NCI-H82 (cell line): ENCODE measurements around the gene MAGI1.
A peak's percentile ranks its signal among the peaks of the same experiment; 100 is the strongest.

Source experiments
- DNase-seq: peaks from one replicate; lab custom pipeline; 2025; lab: John Stamatoyannopoulos, UW

MAGI1 gene

DNA sequence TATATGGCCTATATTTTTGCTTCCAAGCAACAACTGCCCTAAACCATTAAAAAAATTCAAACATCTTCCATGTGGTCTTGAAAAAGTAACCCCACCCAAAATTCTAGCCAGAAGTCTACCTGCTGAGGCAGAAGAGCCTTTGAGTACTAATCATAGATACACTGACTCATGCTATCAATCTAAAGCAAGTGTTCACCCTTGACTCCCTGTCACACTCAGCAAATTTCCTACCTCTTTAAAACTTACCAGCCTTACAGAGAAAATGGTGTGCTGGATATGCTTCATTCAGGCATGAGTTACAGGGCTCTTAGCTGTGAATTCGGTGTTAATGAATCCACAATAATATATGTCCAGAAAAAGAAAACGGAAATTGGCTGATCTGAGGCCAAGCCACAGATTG, 373.8 kb downstream of the MAGI1 start:
- DNase-seq: no peak

DNA sequence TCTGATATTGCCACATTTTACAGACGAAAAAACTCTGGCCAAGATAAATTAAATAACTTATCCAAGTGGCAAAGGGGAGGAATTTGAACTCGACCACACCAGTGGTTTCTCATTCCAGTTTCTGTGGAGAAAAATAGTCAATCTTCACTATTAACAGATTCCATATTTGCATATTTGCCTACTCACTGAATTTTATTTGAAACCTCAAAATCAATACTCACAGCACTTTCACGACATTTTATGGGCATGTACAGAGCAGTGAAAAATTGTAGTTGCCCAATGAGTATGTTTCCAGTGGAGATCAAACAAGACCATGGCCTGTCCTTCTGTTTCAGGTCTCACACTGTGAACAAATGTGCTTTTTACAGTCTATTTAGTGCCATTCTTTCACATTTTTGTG, 374.3 kb downstream of the MAGI1 start:
- no peak for DNase-seq

DNA sequence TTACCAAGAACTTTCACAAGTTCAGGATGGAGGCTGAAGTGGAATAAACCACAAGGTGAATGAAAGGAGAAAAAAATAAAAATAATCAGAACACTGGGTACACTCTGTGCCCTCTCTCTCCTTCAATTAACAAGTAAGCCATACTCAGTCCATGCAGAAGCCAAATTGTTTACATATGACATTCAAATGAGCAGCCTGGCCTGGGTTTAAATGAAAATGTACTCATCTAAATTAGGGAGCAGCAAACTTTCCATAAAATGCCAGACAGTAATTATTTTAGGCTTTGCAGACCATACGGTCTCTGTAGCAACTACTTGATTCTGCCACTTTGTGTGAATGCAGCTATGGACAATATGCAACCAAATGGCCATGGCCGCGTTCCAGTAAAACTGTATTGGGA, 376.6 kb downstream of the MAGI1 start:
- DNase-seq: no peak

DNA sequence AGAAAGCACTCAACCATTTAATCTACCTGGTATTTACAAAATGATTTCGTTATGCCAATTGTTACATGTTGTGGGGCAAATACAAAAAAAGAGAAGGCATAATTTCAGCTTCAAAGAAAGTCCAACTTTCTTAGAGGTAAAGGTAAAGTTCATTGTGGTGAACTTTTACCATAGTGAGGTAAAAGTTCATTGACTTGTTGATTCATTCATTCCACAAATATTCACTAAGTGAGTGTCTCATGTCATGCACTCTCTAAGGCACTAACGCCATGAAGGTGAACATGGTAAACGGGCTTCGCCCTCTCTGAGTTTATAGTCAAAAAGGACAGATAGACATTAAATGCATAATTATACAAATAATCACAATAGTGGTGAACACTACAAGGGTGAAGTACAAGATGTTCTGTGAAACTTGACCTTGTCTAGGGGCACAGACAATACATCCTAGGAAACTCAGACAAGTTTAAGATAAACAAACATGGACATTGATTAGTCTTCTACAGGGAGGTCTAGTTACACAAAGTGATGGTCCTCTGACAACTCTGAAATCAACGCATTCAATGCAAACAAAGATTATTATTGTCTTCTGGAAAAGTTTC, 378.6 kb downstream of the MAGI1 start:
- no peak for DNase-seq

DNA sequence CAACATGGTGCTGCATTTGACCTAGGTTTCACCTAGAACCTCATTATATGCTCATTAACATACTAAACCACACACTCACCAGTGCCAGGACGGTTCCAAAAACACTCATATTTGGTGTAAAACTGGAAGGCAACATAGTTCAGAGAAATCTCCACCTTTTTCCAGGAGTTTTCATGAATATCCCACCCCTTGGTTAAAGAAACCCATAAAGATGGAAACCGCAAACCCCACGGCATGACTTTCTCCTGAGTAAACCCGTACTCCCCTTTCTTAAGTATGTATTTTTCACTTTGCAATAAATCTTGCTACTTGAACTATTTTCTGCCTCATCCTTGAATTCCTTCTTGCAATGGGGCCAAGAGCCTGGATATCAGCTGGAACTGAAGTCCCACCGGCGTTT, 379.3 kb downstream of the MAGI1 start:
- no peak for DNase-seq

DNA sequence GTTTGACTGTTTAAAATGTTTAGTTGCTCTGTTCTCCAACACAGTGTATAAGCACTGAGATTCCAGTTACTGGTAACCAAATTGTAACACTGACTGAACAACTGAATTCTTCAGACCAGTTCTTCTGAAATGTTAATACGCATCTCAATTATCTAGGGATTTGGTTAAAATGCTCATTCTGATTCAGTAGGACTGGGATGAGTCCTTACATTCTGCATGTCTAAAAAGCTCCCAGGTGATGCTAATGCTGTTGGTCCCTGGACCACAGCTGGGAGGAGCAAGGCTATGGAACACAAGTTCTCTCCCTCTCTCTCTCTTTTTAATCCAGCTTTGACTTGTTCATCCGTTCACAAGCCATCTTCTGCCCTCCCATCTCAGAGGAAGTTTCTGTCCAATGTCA, 380.3 kb downstream of the MAGI1 start:
- no peak for DNase-seq

DNA sequence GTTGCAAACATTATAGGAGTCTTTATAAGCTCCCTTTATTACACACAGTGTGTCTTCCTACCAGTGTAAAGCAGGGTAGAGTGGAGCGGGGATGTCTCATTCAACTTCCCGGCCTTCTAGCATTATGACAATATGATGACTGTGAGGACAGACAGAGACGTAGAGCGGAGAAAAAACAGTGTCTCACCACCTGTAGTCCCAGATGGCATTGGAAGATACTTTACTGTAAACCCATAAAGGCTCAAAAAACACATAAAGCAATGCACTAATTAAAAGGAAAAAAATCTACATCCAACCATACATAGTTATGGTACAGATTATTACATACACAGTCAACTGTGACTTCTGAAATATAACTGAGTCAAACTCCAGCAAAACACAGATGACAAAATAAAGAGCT, 383.7 kb downstream of the MAGI1 start:
- DNase-seq: no peak

DNA sequence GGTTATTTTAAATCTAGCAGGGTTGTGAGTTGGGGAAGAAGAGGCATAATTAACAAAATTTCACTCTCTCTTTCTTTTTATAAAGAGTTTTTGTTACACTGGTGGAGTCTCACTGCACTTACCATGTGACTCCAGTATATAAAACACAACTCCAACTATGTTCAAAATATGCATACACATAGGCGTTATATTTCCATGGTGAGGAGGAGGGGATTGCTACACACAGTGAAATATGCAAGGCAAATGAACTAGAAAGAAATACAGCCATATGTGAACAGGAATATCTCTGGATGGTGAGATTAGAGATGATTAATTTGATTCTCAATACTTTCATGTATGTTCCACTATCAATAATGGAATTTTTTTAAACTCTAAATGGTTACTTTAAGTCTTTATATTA, 385.0 kb downstream of the MAGI1 start:
- no peak for DNase-seq

DNA sequence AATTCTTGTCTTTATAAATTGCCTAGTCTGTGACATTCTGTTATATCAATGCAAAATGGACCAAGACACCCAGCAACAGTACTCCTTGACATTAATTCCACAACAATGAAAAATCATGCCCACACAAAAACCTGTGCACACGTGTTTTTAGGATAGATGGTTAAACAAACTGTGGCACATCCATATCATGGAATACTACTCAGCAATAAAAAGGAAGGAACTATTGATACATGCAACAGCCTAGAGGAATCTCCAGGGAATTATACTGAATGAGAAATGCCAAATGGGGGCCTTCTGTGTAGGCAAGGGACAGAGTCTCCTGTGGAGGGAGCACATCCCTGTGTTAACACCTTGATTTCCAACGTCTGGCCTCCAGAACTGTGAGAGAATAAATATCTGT, 388.5 kb downstream of the MAGI1 start:
- no peak for DNase-seq

DNA sequence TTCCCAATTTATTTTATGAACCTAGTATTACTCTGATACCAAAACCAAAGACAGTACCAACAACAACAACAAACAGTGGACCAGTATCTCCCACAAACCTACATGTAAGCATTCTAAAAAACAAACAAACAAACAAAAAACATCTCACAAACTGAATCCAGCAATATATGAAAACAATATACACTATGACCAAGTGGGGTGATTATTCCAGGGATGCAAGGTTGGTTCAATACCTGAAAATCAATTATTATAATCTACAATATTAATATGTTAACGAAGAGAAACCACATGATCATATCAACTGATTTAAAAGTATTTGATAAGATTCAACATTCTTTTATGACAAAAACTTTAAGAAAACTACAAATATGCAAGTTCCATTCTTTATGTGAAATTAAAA, 391.3 kb downstream of the MAGI1 start:
- no peak for DNase-seq

DNA sequence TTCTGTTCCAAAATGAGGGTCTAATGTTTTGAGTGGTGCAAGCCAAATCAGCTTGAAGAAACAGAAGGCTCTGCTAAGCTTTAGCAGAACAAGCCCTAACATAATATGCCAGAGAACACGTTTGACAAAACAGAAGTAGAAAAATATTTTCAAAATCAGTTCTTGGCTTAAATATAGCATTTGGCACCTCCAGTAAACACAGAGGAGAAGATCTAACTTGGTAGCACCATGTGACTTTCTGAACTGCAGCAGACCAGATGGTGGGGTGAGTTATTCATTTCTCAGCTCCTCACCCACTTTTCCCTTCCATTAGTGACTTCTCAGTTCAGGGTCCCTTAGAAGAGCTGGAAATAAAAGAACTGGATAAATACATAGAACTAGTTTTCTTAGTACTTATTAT, 395.8 kb downstream of the MAGI1 start:
- no peak for DNase-seq

DNA sequence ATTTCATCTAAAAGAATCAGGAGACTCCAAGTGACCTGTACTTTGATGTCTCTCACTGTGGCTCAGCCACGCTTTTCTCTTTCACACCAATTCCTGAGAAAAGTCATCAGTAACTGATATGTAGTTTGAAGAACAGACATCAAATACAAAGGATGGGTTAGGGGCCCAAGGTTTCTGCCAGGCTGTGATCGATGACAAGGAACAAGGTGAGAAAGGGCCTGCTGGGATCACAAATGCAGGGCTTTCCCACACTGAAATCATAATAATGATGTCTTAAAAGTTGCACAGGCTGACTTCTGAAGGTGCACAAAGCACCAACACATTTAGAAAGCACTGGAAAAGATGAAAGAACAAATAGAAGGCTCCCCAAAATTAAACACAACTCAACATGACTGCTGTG, 396.9 kb downstream of the MAGI1 start:
- DNase-seq: no peak

DNA sequence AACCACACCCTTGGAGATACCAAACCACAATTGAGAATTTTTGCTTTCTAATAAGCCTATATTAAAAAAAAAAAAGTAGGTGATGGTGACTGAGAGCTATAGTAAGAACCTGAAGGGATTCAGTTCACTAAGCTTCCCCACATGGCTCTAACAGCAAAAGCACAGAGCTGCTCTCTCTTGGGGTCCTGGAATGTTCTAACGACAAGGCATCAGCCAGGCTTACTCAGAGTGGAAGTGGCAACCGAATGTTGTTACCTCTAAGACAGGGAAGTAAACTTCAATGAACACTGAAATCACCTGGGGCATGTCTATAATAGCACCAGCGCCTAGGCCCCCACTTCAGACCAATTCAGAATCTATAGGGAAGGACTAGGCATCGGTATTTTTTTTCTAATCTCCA, 397.7 kb downstream of the MAGI1 start:
- peak; percentile 32 for DNase-seq

DNA sequence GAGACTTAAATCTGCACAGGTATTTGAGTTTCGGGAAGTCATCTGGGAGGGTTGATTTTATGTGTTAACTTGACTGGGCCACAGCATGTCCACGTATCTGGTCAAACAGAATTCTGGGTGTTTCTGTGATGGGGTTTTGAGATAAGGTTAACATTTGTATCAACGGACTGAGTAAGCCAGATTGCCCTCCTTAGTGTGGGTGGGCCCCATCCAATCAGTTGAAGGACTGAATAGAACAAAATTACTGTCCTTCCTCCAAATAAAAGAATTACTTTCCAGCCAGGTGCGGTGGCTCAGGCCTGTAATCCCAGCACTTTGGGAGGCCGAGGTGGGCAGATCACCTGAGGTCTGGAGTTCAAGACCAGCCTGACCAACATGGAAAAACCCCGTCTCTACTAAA, 399.3 kb downstream of the MAGI1 start:
- no peak for DNase-seq

DNA sequence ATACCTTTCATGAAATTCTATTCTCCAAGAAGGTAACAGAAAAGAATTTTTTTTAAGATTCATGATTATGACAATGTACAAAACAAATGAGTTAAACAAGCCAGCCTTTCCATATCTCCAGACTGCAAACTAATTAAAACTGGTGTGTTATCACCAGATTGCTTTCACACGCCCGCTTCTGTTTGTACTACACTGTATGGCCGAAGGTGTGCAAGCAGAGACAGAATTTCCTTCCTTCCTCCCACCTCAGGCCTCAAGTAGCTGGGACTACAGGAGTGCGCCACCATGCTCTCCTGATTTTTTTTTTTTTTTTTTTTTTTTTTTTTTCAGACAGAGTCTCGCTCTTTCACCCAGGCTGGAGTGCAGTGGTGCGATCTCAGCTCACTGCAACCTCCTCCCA, 400.4 kb downstream of the MAGI1 start:
- DNase-seq: no peak

DNA sequence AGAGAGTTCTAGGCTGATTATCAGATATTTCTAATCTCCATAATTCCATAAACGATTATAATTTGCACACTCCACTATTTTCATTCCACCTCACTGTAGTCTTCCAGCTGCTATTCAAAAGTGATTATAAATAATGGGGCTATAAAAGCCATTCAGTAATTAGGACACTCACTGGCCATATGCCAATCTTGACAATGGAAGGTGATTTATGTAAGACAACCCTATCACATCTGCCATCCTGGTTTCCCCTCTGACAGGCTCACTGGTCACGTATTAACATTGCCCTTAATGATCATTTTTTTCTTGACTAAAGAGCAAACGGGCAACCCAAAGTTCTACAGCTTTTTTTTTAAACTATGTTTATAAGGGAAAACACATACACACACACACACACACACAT, 402.4 kb downstream of the MAGI1 start:
- peak; percentile 92 for DNase-seq

DNA sequence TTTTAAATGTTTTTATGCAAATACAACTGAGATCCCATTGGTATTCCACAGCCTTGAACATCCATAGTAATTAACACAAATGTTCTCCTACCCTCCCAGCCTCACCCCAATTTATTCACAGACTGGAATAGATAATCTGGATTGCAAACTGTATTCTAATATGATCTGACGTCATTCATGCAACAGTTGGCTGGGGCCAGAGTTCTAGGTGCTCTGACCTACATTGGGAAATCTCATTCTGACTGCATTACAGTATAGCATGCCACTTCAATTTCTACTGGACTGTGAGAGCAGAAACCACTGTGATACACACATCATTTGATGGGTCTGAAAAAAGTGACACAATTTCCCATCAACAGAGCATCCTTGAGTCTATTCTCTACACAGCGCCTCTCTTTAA, 403.1 kb downstream of the MAGI1 start:
- DNase-seq: peak; percentile 70

DNA sequence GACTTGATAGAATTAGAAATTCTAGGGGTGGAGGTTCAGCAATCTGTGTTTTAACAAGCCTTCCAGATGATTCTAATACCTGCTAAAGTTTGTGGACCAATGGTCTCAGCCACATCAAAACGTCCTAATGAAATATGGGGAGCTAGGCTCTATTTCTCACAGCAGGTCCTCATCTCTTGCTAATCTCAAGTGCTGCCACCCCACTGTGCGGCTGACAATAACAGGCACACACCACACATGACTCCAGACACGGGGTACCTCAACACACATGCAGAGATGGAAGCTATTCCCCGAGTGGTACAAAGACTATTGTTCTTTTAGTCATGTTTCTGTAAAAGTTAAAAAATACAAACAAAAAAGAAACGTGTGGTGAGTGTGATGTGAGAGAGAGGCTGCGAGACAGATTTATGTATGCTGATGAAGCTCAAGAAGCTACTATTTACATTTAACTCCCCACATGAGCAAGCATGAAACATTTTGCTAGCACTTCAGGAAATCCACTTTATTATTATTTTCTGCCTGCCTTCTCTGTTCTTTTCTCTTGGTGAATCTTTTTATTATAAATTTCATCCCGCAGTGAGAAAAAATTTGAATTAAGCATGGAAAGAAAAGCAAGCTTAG, 405.6 kb downstream of the MAGI1 start:
- DNase-seq: no peak

DNA sequence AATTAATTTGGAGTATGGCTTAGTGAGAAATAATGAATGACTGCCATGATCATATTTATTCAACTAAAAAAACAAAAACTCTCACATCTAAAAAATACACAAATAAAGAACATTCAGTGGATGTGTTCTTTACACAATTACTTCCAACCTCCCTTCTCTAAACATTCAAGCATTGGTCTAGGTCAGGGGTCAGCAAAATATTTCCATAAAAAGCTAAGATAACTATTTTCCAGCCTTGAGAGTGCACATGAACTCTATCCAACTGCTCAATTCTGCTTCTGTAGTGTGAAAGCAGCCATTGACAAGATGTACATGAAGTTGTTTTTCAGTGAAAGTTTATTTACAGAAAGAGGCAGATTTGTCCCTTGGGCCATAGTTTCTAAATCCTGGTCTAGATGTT, 406.3 kb downstream of the MAGI1 start:
- DNase-seq: no peak

DNA sequence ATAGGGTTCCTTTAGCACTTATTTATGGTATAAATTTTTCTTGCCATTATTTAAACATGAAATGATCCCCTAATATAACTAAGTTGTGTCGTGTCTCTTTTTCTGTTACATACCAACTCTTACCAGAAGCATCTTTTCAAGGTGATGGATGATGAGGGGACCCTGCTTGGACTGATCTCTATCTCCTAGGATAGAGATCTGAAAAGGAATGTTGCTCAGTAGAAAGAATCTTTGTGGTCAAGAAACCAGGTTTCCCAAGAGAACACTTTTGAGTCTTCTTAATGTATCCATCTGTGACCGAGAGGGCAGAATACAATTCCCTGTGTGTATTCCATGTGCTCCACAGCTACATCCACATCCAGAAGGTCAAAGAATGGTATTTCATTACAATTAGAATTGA, 409.7 kb downstream of the MAGI1 start:
- no peak for DNase-seq

DNA sequence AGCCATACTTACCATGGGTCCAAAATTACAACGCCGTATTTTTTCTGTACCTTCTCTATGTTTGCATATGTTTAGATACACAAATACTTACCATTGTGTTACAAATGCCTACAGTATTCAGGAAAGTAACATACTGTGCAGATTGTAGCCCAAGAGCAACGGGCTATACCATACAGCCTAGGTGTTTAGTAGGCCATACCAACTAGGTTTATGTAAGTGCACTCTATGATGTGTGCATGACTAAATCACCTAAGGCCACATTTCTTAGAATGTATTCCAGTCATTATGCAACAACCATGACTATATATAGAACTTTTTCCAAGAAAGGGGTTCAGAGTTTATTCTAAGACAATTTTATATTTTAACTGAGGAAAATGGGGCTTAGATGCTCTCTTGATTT, 411.7 kb downstream of the MAGI1 start:
- no peak for DNase-seq

DNA sequence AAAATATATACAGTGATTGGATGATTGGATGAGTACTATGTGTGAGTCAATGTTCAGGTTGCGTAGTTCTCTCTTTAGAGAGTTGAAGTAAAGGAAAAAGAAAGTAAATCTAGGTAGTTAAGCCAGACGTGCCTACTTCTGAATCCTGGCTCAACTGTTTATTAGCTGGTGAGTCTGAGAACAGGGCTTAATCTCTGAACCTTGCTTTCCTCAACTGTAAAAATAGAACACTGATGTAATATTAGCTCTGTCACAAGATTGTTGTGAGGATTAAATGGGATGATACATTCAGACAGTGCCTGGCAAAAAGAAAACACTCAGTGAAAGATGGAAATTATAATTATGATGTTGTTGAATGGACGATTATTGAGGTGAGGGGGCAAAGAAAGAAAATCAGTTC, 413.4 kb downstream of the MAGI1 start:
- DNase-seq: peak; percentile 6

DNA sequence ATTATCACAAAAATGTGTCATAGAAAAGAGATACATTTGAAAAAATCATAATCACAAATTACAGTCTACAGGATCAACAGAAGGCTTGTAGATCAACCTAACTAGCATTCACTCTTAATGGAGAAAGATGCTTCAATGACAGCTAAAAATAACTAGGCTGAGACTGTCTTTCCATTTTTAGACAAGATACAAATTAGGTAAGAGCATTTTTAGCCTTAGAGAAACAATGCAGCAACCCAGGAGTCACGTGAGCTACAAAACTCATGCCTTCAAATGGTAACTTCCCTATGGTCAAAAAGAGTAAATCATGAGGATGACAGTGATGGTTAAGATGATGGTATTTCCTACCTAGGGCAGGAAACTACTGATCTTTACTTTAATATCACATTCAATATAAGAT, 415.4 kb downstream of the MAGI1 start:
- DNase-seq: no peak

DNA sequence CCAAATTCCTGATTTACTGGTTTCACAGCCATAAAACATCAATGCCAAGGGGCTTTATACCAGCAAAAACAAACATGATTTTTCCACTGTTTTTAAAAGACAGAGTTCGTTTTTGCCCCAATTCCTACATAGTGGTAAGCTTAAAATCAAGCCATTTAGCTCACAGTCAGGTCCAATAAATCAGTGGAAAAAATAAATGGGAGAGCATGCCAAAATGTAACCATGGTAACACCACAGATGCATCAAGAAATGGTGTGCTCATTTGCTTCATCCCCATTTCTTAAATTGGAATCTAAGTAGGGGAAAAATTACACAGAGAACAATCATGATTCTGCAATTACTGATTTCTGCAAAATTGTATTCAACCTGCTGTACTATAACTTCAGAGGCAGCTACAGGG, 418.8 kb downstream of the MAGI1 start:
- DNase-seq: no peak
